ENCODE measurements around the gene KRABD2.

KRABD2 gene

GRCh38 chr17:8338753-8339140 lies 37.8 kb downstream of the KRABD2 start:
- DNase-seq (ENCODE audit: low read depth, low spot score) (no peak), ATAC-seq (no peak)
- CTCF ChIA-PET: interaction anchor here (1.2 kb wide), 1 partner anchor 45 kb away, joined by 4 read pairs; no protein-coding TSS in a partner anchor
- Histone ChIP-seq H3K79me2 (ENCODE audit: insufficient read depth, low read length) (no peaks in the 10 kb centered on the region), H3K4me2 (ENCODE audit: low read length) (no peak overlapping the region), H3K4me1 (ENCODE audit: control insufficient read depth in 1 of 2, insufficient read depth in 2 of 2, low read length in 2 of 2) (no peaks in the 10 kb centered on the region), H3K36me3 (ENCODE audit: control insufficient read depth in 1 of 2, insufficient read depth in 2 of 2, low read length in 2 of 2) (no peaks in the 10 kb centered on the region), H3K9me3 (ENCODE audit: control insufficient read depth in 1 of 2, insufficient read depth in 1 of 2, low read depth in 1 of 2, low read length in 2 of 2) (no peaks in the 10 kb centered on the region), H3K9ac (ENCODE audit: low read length) (no peak overlapping the region), H3K4me3 (replicated peaks in 1 of 2; ENCODE audit: low read depth in 1 of 2, low read length in 2 of 2) (no peak overlapping the region), H4K20me1 (ENCODE audit: insufficient read depth) (no peaks in the 10 kb centered on the region; the same call in 1 of the 2 replicates), H2AFZ (ENCODE audit: low read depth, low read length, poor library complexity, severe bottlenecking) (no peak overlapping the region), H3K9me2 (ENCODE audit: insufficient read depth) (no peaks in the 10 kb centered on the region), H3K27ac (ENCODE audit: low read depth, low read length) (no peak overlapping the region), H3K27me3 (ENCODE audit: insufficient read depth, low read length) (no peaks in the 10 kb centered on the region)
- intact Hi-C loops (cut with micrococcal nuclease): no loop called here
- BruUV-seq (replicated peaks): no TSS peak
- RAD21 ChIA-PET (ENCODE audit: low non-redundant PET in 1 of 2, low total read pairs in 2 of 2, uncharacterized antibody in 2 of 2, unreplicated experiment in 2 of 2): no interaction called here
- POLR2A ChIA-PET: interaction anchor here (1.4 kb wide), 1 partner anchor 12 kb away, joined by 4 read pairs; no protein-coding TSS in a partner anchor
- no peak for TF ChIP-seq ZBTB33 (IDR thresholded peaks at IDR 0.05; ENCODE audit: extremely low read depth, insufficient replicate concordance, low read length)
- TF ChIP-seq POLR2A (IDR thresholded peaks at IDR 0.05; ENCODE audit: borderline replicate concordance, extremely low read depth, insufficient read depth, insufficient read length): no peak
- TF ChIP-seq EZH2phosphoT487 (IDR thresholded peaks at IDR 0.05; ENCODE audit: borderline replicate concordance): no peak
- TF ChIP-seq YY1 (IDR thresholded peaks at IDR 0.05; ENCODE audit: extremely low read depth, insufficient replicate concordance, low read depth, low read length): no peak
- no peak for TF ChIP-seq SRF (IDR thresholded peaks at IDR 0.05; ENCODE audit: low read depth)
- TF ChIP-seq EGR1 (IDR thresholded peaks at IDR 0.05; ENCODE audit: low read depth): no peak
- no peak for TF ChIP-seq ELF1 (IDR thresholded peaks at IDR 0.05; ENCODE audit: borderline replicate concordance, low read depth)
- TF ChIP-seq FOSL1 (IDR thresholded peaks at IDR 0.05; ENCODE audit: low read depth): no peak
- no peak for TF ChIP-seq RAD21 (IDR thresholded peaks at IDR 0.05; ENCODE audit: low read depth)
- no peak for TF ChIP-seq EZH2 (IDR thresholded peaks at IDR 0.05)
- no peak for TF ChIP-seq REST (IDR thresholded peaks at IDR 0.05; ENCODE audit: low read depth)
- no peak for TF ChIP-seq JUND (IDR thresholded peaks at IDR 0.05)
- TF ChIP-seq ATF3 (IDR thresholded peaks at IDR 0.05): no peak
- TF ChIP-seq TCF7L2 (IDR thresholded peaks at IDR 0.05; ENCODE audit: borderline replicate concordance, extremely low read depth, insufficient read depth, insufficient read length): no peak
- TF ChIP-seq ZNF274 (IDR thresholded peaks at IDR 0.05; ENCODE audit: low read depth, low read length): no peak
- no peak for TF ChIP-seq SIN3A (IDR thresholded peaks at IDR 0.05; ENCODE audit: low read depth)
- no peak for TF ChIP-seq POLR2AphosphoS5 (IDR thresholded peaks at IDR 0.05; ENCODE audit: low read depth, low read length)
- no peak for TF ChIP-seq SP1 (IDR thresholded peaks at IDR 0.05; ENCODE audit: low read depth)
- no peak for TF ChIP-seq CTCF (IDR thresholded peaks at IDR 0.05 in 2 of 3, conservative IDR thresholded peaks at IDR 0.05 in 1 of 3; ENCODE audit: borderline replicate concordance in 1 of 3, insufficient read depth in 1 of 3, low read depth in 2 of 3, low read length in 2 of 3)
- TF ChIP-seq ZFX (IDR thresholded peaks at IDR 0.05): no peak
